ENCODE measurements around the gene S100Z. TPM values are rescaled to one million over a fixed set of nuclear protein-coding genes. Genes with fewer than 3 reads are reported as not detected.
"Not testable (repeated sequence)": the region's sequence is repeated elsewhere in the genome, so short reads cannot be mapped to it uniquely, and the experiment has no call there.

The S100Z gene
- total RNA-seq, 1 experiment from 2014 or later = not detected

- Histone ChIP-seq H3K27ac (ENCODE audit: low read length) (no peak overlapping the region), H3K36me3 (ENCODE audit: control insufficient read depth, insufficient read depth, low read length) (no peaks in the 10 kb centered on the region), H3K4me1 (ENCODE audit: control insufficient read depth, insufficient read depth, low read length) (no peaks in the 10 kb centered on the region), H3K4me3 (ENCODE audit: low read depth in 2 of 2, low read length in 2 of 2) (no peak overlapping the region), H3K27me3 (ENCODE audit: control insufficient read depth, insufficient read depth, low read length) (no peaks in the 10 kb centered on the region), H3K9me3 (ENCODE audit: control insufficient read depth, insufficient read depth, low read depth, low read length) (no peaks in the 10 kb centered on the region)
- POLR2A ChIA-PET = no interaction called here
- intact Hi-C loops (cut with micrococcal nuclease; ENCODE audit: unreplicated experiment) = no loop called here
- CTCF ChIA-PET = no interaction called here
- TF ChIP-seq POLR2AphosphoS5 (IDR thresholded peaks at IDR 0.05; ENCODE audit: low read depth, low read length) (no peak), SIN3A (IDR thresholded peaks at IDR 0.05; ENCODE audit: borderline replicate concordance, insufficient read depth, low read depth, low read length) (no peak), TCF7L2 (IDR thresholded peaks at IDR 0.05; ENCODE audit: low read depth, low read length) (no peak), REST (IDR thresholded peaks at IDR 0.05; ENCODE audit: insufficient read depth in 1 of 2, low read depth in 2 of 2, low read length in 1 of 2) (no peak), CTCF (IDR thresholded peaks at IDR 0.05) (no peak)
- in situ Hi-C loops (cut with HindIII; ENCODE audit: low pct_unique_long_range_greater_than_20kb, low sequenced_read_pairs) = no loop called here
- no peak for ATAC-seq
- no TSS peak for BruUV-seq (replicated peaks)
- DNase-seq (ENCODE audit: low read depth, low spot score) = no peak
Measured at GRCh38 chr5:76855961-76856360, 6.1 kb downstream of the S100Z start.

GRCh38 chr5:76856800-76857199 is 7.0 kb downstream of the S100Z start:
- H3K36me3 ChIP-seq (ENCODE audit: control insufficient read depth, insufficient read depth, low read length); POLR2A ChIA-PET; H3K4me1 ChIP-seq (ENCODE audit: control insufficient read depth, insufficient read depth, low read length); BruUV-seq (replicated peaks); ATAC-seq; CTCF ChIA-PET; intact Hi-C loops (cut with micrococcal nuclease; ENCODE audit: unreplicated experiment); H3K4me3 ChIP-seq (ENCODE audit: low read depth in 2 of 2, low read length in 2 of 2); H3K27ac ChIP-seq (ENCODE audit: low read length); H3K9me3 ChIP-seq (ENCODE audit: control insufficient read depth, insufficient read depth, low read depth, low read length); H3K27me3 ChIP-seq (ENCODE audit: control insufficient read depth, insufficient read depth, low read length); DNase-seq (ENCODE audit: low read depth, low spot score); in situ Hi-C loops (cut with HindIII; ENCODE audit: low pct_unique_long_range_greater_than_20kb, low sequenced_read_pairs): not testable (repeated sequence)

- POLR2A ChIA-PET = no interaction called here
- intact Hi-C loops (cut with micrococcal nuclease; ENCODE audit: unreplicated experiment) = no loop called here
- H3K36me3 ChIP-seq (ENCODE audit: control insufficient read depth, insufficient read depth, low read length) = no peaks in the 10 kb centered on the region
- CTCF ChIA-PET = no interaction called here
- DNase-seq (ENCODE audit: low read depth, low spot score) (no peak), ATAC-seq (no peak)
- H3K27me3 ChIP-seq (ENCODE audit: control insufficient read depth, insufficient read depth, low read length) = no peaks in the 10 kb centered on the region
- TF ChIP-seq REST (IDR thresholded peaks at IDR 0.05; ENCODE audit: insufficient read depth in 1 of 2, low read depth in 2 of 2, low read length in 1 of 2) = no peak
- TF ChIP-seq TCF7L2 (IDR thresholded peaks at IDR 0.05; ENCODE audit: low read depth, low read length) = no peak
- no peak for TF ChIP-seq SIN3A (IDR thresholded peaks at IDR 0.05; ENCODE audit: borderline replicate concordance, insufficient read depth, low read depth, low read length)
- TF ChIP-seq POLR2AphosphoS5 (IDR thresholded peaks at IDR 0.05; ENCODE audit: low read depth, low read length) = no peak
- no peak for TF ChIP-seq CTCF (IDR thresholded peaks at IDR 0.05)
- no peak overlapping the region for H3K27ac ChIP-seq (ENCODE audit: low read length)
- BruUV-seq (replicated peaks) = no TSS peak
- no peaks in the 10 kb centered on the region for H3K4me1 ChIP-seq (ENCODE audit: control insufficient read depth, insufficient read depth, low read length)
- in situ Hi-C loops (cut with HindIII; ENCODE audit: low pct_unique_long_range_greater_than_20kb, low sequenced_read_pairs) = no loop called here
- H3K9me3 ChIP-seq (ENCODE audit: control insufficient read depth, insufficient read depth, low read depth, low read length) = no peaks in the 10 kb centered on the region
- no peak overlapping the region for H3K4me3 ChIP-seq (ENCODE audit: low read depth in 2 of 2, low read length in 2 of 2)
Measured at GRCh38 chr5:76859591-76860247, 9.9 kb downstream of the S100Z start.

Data from Panc1 (cell line).